ENCODE results near the gene RIOK1.
"Not testable (repeated sequence)": the region's sequence is repeated elsewhere in the genome, so short reads cannot be mapped to it uniquely, and the experiment has no call there.

The RIOK1 gene

DNA sequence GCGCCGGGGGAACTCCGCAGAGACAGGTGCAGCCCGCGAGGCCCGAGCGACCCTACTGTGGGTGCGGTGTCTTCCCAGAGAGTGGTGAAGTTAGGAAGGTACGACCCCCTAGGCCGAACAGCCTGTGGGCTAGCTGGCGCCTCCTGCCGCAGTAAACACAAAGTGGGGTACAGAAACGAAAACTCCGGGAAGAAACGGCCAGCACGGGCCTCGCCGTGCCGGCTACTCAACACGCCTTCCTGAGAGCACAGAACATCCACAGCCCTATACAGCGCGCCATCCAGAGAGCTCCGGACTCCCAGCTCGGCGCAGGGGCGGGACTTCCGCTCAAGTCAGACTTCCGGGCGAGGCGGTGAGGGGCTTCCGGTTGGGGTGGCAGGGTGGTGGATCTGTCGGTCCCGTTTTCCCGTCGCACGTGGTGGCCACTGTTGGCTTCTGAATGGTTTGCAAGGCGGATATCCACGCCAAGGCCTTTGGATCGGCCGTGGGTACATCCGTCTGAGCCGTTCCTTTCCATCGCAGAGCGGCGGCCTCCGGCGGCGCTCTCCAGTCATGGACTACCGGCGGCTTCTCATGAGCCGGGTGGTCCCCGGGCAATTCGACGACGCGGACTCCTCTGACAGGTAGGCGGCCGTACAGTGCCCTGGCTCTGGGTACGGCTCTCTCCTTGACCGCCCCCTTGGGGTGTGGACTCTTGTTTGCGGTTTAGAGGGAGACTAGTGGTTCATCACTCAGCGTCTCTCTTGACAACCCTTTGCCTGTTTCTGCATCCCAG lies at the start of gene RIOK1, which contains the start of gene CAGE1:
Gene RIOK1, plus strand, starts transcription at position 358 of the 775 bp plus-strand sequence. Its CDS starts 195 bp downstream, at position 553.
Gene CAGE1, minus strand, starts transcription at position 292 of the 775 bp plus-strand sequence. CDS start 2,569 bp downstream, outside the sequence.
- H3K9me3 ChIP-seq (ENCODE audit: control insufficient read depth, insufficient read depth, low read length): no peaks in the 10 kb centered on the region
- H3K4me3 ChIP-seq (ENCODE audit: low read depth, low read length): peak within 1 kb of the TSS; percentile 82
- H3K9ac ChIP-seq (ENCODE audit: low read depth, low read length): peak within 1 kb of the TSS; percentile 72
- H3K27ac ChIP-seq (ENCODE audit: low read depth, low read length): peak within 1 kb of the TSS; percentile 92
- H3K4me1 ChIP-seq (ENCODE audit: control insufficient read depth, insufficient read depth, low read length): peaks cover 13% of the 10 kb centered on the region
- no peaks in the 10 kb centered on the region for H3K27me3 ChIP-seq (ENCODE audit: control insufficient read depth, insufficient read depth, low read length)
- H3K36me3 ChIP-seq (ENCODE audit: control insufficient read depth, insufficient read depth, low read length): peaks cover 26% of the 10 kb centered on the region

- Histone ChIP-seq H3K4me1 (ENCODE audit: control insufficient read depth, insufficient read depth, low read length) (no peaks in the 10 kb centered on the region), H3K9ac (ENCODE audit: low read depth, low read length) (no peak overlapping the region), H3K36me3 (ENCODE audit: control insufficient read depth, insufficient read depth, low read length) (no peaks in the 10 kb centered on the region), H3K27me3 (ENCODE audit: control insufficient read depth, insufficient read depth, low read length) (no peaks in the 10 kb centered on the region), H3K9me3 (ENCODE audit: control insufficient read depth, insufficient read depth, low read length) (no peaks in the 10 kb centered on the region), H3K27ac (ENCODE audit: low read depth, low read length) (no peak overlapping the region), H3K4me3 (ENCODE audit: low read depth, low read length) (no peak overlapping the region)
Observed at GRCh38 chr6:7341271-7341670, 48.3 kb upstream of the RIOK1 start.

DNA sequence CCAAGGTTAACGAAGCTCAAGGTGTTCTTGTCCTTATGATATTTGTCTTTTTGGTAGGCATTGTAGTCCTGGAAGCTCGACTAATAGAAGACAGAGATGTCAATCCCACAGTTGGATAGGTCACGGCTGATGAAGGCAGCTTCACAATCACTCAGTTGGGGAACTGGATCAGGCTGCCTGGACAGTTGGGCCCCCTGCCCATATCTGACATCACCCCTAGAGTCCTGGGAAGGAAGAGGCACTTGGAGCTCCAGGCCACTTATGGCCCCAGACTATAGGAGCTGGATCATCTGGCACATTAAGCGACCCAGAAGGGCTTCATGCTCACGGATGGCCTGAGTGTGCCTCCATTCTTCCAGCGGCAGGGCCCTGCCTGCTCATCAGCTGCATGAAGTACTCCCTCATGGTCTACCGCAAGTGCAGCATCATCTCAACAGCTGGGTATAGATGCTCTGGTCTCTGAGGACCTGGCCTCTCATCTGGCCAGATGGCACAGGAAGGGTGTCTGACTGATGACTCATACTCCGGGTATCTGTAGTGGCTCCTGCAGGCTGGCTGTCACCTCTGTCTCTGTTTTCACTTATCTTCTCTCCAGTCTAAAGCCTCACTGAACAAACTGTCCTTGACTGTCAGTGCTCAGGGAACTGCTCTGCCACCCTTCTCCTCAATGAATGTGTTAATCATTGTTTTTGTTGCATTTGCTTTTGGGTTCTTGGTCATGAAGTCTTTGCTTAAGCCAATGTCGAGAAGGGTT lies 47.4 kb upstream of the RIOK1 start:
- Histone ChIP-seq H3K27me3 (ENCODE audit: control insufficient read depth, insufficient read depth, low read length) (no peaks in the 10 kb centered on the region), H3K4me1 (ENCODE audit: control insufficient read depth, insufficient read depth, low read length) (0 out of 2 replicates have a peak, but pooled peaks cover 3% of the 10 kb centered on the region), H3K9me3 (ENCODE audit: control insufficient read depth, insufficient read depth, low read length) (no peaks in the 10 kb centered on the region), H3K27ac (ENCODE audit: low read depth, low read length) (no peak overlapping the region), H3K36me3 (ENCODE audit: control insufficient read depth, insufficient read depth, low read length) (no peaks in the 10 kb centered on the region), H3K4me3 (ENCODE audit: low read depth, low read length) (no peak overlapping the region), H3K9ac (ENCODE audit: low read depth, low read length) (no peak overlapping the region)

DNA sequence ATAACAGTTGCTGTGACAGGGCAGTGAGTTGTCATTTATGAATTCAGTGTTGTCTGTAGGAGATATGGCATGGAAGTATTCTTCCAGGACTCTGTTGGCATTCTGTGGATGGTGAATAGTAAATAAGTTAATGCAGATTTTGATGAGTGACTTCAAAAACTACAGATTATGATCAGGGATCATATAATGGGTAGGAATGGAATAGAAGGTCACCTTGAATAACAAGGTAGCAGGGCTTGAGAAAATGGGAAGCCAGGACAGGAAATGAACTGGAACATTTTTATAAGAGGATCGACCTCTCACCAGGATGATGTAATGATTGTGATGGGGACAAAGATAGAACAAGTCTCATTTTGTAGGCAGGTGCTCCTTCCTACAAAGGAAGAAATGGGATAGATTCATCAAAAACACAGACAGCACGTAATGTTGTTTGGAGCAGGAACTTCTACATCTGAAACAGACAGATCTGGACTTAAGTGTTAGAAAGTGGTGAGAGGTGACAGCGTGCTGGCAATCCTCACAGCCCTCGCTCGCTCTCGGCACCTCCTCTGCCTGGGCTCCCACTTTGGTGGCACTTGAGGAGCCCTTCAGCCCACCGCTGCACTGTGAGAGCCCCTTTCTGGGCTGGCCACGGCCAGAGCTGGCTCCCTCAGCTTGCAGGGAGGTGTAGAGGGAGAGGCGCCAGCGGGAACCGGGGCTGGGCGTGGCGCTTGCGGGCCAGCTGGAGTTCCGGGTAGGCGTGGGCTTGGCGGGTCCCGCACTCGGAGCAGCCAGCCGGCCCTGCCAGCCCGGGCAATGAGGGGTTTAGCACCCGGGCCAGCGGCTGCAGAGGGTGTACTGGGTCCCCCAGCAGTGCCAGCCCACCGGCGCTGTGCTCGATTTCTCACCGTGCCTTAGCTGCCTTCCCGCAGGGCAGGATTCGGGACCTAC lies 45.8 kb upstream of the RIOK1 start:
- no peaks in the 10 kb centered on the region for H3K27me3 ChIP-seq (ENCODE audit: control insufficient read depth, insufficient read depth, low read length)
- H3K4me3 ChIP-seq (ENCODE audit: low read depth, low read length): no peak overlapping the region
- H3K4me1 ChIP-seq (ENCODE audit: control insufficient read depth, insufficient read depth, low read length): peaks cover 13% of the 10 kb centered on the region
- H3K36me3 ChIP-seq (ENCODE audit: control insufficient read depth, insufficient read depth, low read length): no peaks in the 10 kb centered on the region
- no peak overlapping the region for H3K9ac ChIP-seq (ENCODE audit: low read depth, low read length)
- H3K27ac ChIP-seq (ENCODE audit: low read depth, low read length): no peak overlapping the region
- no peaks in the 10 kb centered on the region for H3K9me3 ChIP-seq (ENCODE audit: control insufficient read depth, insufficient read depth, low read length)

DNA sequence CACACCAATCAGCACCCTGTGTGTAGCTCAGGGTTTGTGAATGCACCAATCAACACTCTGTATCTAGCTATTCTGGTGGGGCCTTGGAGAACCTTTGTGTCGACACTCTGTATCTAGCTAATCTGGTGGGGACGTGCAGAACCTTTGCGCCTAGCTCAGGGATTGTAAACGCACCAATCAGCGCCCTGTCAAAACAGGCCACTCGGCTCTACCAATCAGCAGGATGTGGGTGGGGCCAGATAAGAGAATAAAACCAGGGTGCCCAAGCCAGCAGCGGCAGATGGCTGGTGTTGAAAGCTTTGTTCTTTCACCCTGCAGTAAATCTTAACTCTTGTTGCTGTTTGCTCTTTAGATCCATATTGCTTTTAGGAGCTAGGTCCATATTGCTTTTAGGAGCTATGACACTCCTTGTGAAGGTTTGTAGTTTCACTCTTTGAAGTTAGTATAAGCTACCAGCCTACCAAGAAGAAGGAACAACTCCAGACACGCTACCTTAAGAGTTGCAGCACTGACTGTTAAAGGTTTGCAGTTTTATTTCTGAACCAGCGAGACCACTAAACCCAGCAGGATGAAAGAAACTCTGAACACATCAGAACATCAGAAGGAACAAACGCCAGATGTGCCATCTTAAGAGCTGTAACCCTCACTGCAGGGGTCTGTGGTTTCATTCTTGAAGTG lies 44.7 kb upstream of the RIOK1 start:
- peaks cover 13% of the 10 kb centered on the region for H3K4me1 ChIP-seq (ENCODE audit: control insufficient read depth, insufficient read depth, low read length)
- not testable (repeated sequence) for H3K27ac ChIP-seq (ENCODE audit: low read depth, low read length)

GRCh38 chr6:7347551-7347997 lies 42.0 kb upstream of the RIOK1 start:
- not testable (repeated sequence) for H3K9me3 ChIP-seq (ENCODE audit: control insufficient read depth, insufficient read depth, low read length); H3K27me3 ChIP-seq (ENCODE audit: control insufficient read depth, insufficient read depth, low read length); H3K36me3 ChIP-seq (ENCODE audit: control insufficient read depth, insufficient read depth, low read length)
- Histone ChIP-seq H3K27ac (ENCODE audit: low read depth, low read length) (peak overlapping the region; percentile 96), H3K9ac (ENCODE audit: low read depth, low read length) (peak overlapping the region; percentile 61; the same call in 1 of the 2 replicates), H3K4me3 (ENCODE audit: low read depth, low read length) (0 out of 2 replicates have a peak overlapping the region, but pooled peaks have one; percentile 19), H3K4me1 (ENCODE audit: control insufficient read depth, insufficient read depth, low read length) (peaks cover 13% of the 10 kb centered on the region)

More for the DNA sequence above, 44.7 kb upstream of the RIOK1 start:
- H3K9me3 ChIP-seq (ENCODE audit: control insufficient read depth, insufficient read depth, low read length); H3K9ac ChIP-seq (ENCODE audit: low read depth, low read length); H3K27me3 ChIP-seq (ENCODE audit: control insufficient read depth, insufficient read depth, low read length); H3K36me3 ChIP-seq (ENCODE audit: control insufficient read depth, insufficient read depth, low read length); H3K4me3 ChIP-seq (ENCODE audit: low read depth, low read length): not testable (repeated sequence)

- not testable (repeated sequence) for H3K9me3 ChIP-seq (ENCODE audit: control insufficient read depth, insufficient read depth, low read length); H3K27ac ChIP-seq (ENCODE audit: low read depth, low read length); H3K27me3 ChIP-seq (ENCODE audit: control insufficient read depth, insufficient read depth, low read length)
Observed at GRCh38 chr6:7350591-7350990, 39.0 kb upstream of the RIOK1 start.

DNA sequence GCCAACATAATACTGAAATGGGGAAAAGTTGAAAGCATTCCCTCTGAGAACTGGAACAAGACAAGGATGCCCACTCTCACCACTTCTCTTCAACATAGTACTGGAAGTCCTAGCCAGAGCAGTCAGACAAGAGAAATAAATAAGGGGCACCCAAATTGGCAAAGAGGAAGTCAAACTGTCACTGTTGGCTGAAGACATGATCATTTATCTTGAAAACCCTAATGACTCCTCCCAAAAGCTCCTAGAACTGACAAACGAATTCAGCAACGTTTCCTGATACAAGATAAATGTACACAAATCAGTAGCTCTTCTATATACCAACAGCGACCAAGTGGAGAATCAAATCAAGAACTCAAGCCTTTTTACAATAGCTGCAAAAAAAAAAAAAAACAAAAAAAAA lies 37.7 kb upstream of the RIOK1 start:
- H3K27me3 ChIP-seq (ENCODE audit: control insufficient read depth, insufficient read depth, low read length); H3K9me3 ChIP-seq (ENCODE audit: control insufficient read depth, insufficient read depth, low read length); H3K36me3 ChIP-seq (ENCODE audit: control insufficient read depth, insufficient read depth, low read length); H3K9ac ChIP-seq (ENCODE audit: low read depth, low read length); H3K27ac ChIP-seq (ENCODE audit: low read depth, low read length); H3K4me3 ChIP-seq (ENCODE audit: low read depth, low read length): not testable (repeated sequence)
- peaks cover 13% of the 10 kb centered on the region for H3K4me1 ChIP-seq (ENCODE audit: control insufficient read depth, insufficient read depth, low read length)

More at GRCh38 chr6:7350591-7350990, 39.0 kb upstream of the RIOK1 start:
- H3K4me1 ChIP-seq (ENCODE audit: control insufficient read depth, insufficient read depth, low read length): peaks cover 13% of the 10 kb centered on the region
- H3K9ac ChIP-seq (ENCODE audit: low read depth, low read length); H3K36me3 ChIP-seq (ENCODE audit: control insufficient read depth, insufficient read depth, low read length); H3K4me3 ChIP-seq (ENCODE audit: low read depth, low read length): not testable (repeated sequence)

GRCh38 chr6:7367408-7367807 lies 22.2 kb upstream of the RIOK1 start:
- Histone ChIP-seq H3K9ac (ENCODE audit: low read depth, low read length) (no peak overlapping the region), H3K36me3 (ENCODE audit: control insufficient read depth, insufficient read depth, low read length) (no peaks in the 10 kb centered on the region), H3K9me3 (ENCODE audit: control insufficient read depth, insufficient read depth, low read length) (no peaks in the 10 kb centered on the region), H3K4me3 (ENCODE audit: low read depth, low read length) (no peak overlapping the region), H3K27ac (ENCODE audit: low read depth, low read length) (no peak overlapping the region), H3K27me3 (ENCODE audit: control insufficient read depth, insufficient read depth, low read length) (no peaks in the 10 kb centered on the region), H3K4me1 (ENCODE audit: control insufficient read depth, insufficient read depth, low read length) (no peaks in the 10 kb centered on the region)

DNA sequence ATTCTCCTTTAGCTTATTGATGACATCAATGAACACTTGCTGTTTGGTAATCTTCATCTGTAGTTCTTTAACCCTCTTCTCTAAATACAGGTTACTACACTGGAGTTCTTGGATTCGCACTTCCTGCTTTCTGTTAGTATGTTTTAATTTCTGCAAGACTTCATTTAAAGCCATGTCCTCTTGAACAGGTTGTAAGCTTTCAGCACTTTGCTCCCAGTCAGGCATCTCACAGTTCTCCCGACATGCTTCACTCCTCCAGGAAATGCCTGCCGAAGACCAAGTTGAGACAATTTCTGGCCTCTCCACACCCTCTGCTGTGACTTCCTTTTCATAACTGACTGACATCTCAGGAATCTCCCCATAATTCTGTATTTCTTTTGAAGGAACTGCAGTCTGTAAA lies 15.9 kb upstream of the RIOK1 start:
- H3K4me1 ChIP-seq (ENCODE audit: control insufficient read depth, insufficient read depth, low read length): no peaks in the 10 kb centered on the region
- H3K36me3 ChIP-seq (ENCODE audit: control insufficient read depth, insufficient read depth, low read length): no peaks in the 10 kb centered on the region
- no peak overlapping the region for H3K4me3 ChIP-seq (ENCODE audit: low read depth, low read length)
- no peak overlapping the region for H3K27ac ChIP-seq (ENCODE audit: low read depth, low read length)
- H3K9ac ChIP-seq (ENCODE audit: low read depth, low read length): no peak overlapping the region
- no peaks in the 10 kb centered on the region for H3K27me3 ChIP-seq (ENCODE audit: control insufficient read depth, insufficient read depth, low read length)
- no peaks in the 10 kb centered on the region for H3K9me3 ChIP-seq (ENCODE audit: control insufficient read depth, insufficient read depth, low read length)

Measured in HUES48 (cell line).